T-helper 1 cell treated with Interleukin-12 subunit alpha and Interleukin-12 subunit beta and Interleukin-4 antibody, amounts not matched to agents 30 ng/mL and 1 ng/mL, for 36 hours (primary cell): ENCODE results near the gene ZBTB48. TPM values are rescaled to one million over a fixed set of nuclear protein-coding genes. Genes with fewer than 3 reads are reported as not detected.

ENCODE experiments used
- intact Hi-C: fragments of 100-400 bp; cut with micrococcal nuclease; formaldehyde crosslinking; loops from one replicate; pipeline ENCODE4 v1.15.1; 2024
- total RNA-seq: library from RNA; stranded (reverse); gene quantifications from 2 replicates; pipeline ENCODE4 v1.2.3, GENCODE V29; 2022

The ZBTB48 gene
- total RNA-seq, 1 donor from 2014 or later, result 43.3 TPM

DNA sequence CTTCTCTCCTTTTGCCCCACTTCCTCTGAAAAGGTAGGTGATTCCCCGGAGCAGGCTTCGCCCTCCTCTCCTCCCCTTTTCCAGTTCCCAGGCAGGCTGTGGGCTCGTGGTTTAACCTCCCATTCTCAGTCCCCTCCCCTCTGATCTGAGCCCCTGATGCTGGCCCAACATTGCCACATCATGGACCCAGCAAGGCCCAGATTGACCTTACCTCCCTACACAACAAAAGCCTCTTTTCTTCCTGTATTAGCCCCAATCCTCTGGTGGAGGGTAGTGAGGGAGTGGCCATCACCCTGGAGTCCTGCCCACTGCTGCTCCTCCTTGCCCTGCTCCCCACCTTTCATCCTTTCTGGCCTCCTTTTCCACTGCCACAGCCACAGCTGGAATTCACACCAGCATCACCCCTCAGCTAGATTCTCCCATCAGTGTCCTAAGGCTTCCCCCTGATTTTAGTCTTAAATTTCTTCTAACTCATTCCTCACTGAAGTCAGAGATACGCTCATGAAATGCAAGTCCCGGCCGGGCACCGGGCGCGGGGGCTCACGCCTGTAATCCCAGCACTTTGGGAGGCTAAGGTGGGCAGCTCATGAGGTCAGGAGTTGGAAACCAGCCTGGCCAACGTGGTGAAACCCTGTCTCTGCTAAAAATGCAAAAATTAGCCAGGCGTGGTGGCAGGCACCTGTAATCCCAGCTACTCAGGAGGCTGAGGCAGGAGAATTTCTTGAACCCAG is 7.0 kb upstream of the ZBTB48 start:
- intact Hi-C loops, result no loop called here

DNA sequence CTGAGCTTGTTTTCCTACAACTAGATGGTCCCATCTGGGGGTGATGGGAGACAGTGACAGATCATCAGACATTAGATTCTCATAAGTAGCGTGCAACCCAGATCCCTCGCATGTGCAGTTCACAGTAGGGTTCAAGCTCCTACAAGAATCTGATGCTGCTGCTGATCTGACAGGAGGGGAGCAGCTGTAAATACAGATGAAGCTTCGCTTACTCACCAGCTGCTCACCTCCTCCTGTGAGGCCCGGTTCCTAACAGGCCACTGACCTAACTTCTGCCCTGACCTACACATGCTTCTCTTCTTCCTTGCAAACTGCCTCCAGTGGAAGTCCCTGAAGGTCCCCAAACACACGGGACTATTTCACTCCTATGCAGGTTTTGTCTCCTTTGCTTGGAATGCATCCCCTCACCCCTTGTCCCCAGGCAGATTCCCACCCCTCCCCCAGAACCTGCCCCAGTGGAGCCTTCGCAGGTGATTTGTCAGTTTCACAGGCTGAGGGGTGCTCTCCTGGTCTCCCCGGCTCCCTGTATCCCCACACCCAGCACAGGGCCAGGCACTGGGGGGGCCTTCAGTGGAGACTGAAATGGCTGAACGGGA is 5.7 kb upstream of the ZBTB48 start:
- intact Hi-C loops, result no loop called here

DNA sequence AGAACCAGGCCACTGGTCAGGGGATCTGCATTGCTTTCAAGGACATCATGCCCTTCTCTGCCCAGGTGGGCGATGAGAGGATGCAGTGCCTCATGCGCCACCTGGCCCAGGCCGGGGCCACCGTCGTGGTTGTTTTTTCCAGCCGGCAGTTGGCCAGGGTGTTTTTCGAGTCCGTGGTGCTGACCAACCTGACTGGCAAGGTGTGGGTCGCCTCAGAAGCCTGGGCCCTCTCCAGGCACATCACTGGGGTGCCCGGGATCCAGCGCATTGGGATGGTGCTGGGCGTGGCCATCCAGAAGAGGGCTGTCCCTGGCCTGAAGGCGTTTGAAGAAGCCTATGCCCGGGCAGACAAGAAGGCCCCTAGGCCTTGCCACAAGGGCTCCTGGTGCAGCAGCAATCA is 5.0 kb upstream of the ZBTB48 start:
- intact Hi-C loops, result no loop called here

DNA sequence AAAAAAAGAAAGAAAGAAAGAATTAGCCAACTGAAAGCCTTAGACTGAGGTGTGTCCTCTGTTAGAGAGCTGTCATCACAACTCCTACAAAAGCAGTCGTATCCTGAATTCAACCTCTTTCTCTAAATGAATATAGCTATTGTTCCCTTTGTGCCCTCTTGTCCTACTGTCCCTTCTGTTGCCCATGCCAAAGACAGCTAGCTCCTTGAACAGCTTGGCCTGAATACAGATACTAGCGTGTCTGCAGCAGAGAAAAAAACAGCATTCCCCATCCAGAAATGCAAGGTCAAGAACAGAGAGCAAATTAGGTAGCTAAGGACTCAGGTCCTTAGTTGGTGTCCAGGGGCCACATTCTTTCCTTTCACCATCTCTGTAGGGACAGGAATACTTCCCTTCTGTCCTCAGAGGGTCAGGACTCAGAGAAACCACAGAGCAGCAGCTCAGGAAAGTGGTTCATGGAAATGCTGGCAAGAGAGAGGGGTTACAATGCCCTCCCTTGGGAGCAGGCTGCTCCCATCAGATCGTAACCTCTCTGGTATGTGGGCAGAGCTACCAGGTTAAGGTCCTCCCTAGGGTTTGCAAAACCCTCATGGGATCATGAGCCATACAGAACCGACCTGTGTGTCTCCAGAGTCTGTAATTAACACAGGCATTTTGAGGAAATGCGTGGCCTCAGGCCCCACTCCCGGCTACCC is 1.8 kb upstream of the ZBTB48 start:
- intact Hi-C loops, result no loop called here

DNA sequence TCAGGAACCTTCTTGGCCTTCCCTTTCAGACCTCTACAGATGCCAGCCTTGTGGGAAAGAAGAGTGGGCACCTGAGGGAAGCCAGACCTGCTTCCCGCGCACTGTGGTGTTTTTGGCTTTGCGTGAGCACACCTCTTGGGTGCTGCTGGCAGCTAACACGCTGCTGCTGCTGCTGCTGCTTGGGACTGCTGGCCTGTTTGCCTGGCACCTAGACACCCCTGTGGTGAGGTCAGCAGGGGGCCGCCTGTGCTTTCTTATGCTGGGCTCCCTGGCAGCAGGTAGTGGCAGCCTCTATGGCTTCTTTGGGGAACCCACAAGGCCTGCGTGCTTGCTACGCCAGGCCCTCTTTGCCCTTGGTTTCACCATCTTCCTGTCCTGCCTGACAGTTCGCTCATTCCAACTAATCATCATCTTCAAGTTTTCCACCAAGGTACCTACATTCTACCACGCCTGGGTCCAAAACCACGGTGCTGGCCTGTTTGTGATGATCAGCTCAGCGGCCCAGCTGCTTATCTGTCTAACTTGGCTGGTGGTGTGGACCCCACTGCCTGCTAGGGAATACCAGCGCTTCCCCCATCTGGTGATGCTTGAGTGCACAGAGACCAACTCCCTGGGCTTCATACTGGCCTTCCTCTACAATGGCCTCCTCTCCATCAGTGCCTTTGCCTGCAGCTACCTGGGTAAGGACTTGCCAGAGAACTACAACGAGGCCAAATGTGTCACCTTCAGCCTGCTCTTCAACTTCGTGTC is 995 bp upstream of the ZBTB48 start:
- intact Hi-C loops, result loop anchor here (1.0 kb wide), 5 partner anchors 23 to 207 kb away; partner anchors contain the start of genes CAMTA1, NOL9 and PHF13

DNA sequence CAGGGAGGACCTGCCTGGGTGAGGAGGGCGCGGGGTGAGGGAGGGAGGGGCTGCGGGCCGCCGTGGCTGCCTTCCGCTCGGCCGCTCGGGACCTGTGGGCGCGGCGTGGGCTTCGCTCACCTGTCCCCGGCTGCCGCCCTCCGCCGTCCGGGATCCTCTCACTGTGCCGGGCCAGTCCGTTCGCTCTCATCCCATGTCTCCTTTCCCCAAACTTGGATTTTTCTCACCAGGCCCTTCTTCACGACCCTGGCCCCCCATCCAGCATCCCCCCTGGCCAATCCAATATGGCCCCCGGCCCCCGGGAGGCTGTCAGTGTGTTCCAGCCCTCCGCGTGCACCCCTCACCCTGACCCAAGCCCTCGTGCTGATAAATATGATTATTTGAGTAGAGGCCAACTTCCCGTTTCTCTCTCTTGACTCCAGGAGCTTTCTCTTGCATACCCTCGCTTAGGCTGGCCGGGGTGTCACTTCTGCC is 362 bp downstream of the ZBTB48 start:
- intact Hi-C loops, result no loop called here

DNA sequence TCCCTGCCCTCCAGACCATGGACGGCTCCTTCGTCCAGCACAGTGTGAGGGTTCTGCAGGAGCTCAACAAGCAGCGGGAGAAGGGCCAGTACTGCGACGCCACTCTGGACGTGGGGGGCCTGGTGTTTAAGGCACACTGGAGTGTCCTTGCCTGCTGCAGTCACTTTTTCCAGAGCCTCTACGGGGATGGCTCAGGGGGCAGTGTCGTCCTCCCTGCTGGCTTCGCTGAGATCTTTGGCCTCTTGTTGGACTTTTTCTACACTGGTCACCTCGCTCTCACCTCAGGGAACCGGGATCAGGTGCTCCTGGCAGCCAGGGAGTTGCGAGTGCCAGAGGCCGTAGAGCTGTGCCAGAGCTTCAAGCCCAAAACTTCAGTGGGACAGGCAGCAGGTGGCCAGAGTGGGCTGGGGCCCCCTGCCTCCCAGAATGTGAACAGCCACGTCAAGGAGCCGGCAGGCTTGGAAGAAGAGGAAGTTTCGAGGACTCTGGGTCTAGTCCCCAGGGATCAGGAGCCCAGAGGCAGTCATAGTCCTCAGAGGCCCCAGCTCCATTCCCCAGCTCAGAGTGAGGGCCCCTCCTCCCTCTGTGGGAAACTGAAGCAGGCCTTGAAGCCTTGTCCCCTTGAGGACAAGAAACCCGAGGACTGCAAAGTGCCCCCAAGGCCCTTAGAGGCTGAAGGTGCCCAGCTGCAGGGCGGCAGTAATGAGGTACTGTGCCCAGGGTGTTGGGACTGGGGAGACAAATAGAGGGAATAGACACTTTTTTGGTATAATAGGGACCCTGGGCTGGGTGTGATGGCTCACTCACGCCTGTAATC is 1.0 kb downstream of the ZBTB48 start:
- intact Hi-C loops, result no loop called here

DNA sequence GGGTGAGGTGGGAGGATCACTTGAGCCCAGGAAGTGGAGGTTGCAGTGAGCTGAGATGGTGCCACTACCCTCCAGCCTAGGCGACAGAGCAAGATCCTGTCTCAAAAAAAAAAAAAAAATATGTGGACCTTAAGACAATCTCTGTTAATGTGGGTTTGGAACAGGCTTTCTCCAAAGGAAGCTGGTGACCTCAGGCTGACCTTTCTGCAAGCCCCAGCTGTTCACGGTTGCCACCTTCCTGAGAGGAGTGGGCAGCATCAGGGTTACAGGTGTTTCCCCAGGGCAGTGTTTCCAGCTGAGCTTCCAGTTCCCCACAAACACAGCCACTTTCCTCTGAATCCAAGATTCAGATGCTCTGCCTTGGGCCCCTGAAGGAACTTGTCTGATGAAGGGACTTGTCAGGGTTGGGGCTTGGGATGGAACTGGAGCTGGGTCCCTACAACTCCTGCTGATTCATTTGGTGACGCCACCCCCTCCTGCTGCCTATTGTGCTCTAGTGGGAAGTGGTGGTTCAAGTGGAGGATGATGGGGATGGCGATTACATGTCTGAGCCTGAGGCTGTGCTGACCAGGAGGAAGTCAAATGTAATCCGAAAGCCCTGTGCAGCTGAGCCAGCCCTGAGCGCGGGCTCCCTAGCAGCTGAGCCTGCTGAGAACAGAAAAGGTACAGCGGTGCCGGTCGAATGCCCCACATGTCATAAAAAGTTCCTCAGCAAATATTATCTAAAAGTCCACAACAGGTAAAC is 1.9 kb downstream of the ZBTB48 start:
- intact Hi-C loops, result no loop called here

GRCh38 chr1:6582370-6582769 is 2.6 kb downstream of the ZBTB48 start:
- intact Hi-C loops, result no loop called here

DNA sequence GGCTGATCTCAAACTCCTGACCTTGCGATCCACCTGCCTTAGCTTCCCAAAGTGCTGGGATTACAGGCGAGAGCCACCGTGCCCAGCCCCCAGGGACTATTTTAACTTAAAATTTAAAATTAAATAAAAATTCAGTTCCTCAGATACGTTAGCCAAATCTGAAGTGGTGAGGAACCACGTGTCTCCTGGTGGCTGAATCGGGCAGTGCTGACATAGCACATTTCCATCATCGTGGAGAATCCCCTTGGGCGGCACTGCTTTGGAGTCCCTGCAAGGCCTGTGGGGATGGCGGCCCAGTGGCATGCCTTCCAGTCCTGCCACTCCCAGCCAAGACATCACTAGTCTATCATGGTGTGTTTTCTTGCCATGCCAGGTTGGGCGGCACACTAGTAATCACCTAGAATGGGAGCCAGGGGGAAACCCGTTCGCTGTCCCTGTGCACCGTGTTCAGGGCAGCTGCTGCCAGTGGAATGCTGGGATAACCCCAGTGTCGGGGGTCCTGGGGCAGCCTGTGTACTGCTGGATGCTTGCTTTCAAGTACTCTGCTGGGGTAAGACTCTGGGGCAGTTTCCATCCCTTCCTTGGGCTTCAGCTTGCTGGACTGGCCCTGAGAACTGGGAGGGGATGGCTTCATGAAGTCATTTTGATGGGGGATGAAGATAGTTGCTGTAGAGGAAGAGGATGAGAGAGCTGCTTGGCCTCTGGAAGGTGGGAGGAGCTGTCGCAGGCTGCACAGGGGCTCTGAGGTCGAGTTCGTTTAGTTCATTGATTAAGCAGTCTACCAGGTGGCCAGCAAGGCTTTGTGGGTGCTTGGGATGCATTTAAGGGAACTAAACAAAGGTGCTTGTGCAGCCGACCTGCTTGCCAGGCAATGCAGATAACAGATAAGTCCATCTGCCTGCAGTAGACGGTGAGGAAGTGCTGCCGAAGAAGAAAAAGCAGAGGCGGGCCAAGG is 4.6 kb downstream of the ZBTB48 start:
- intact Hi-C loops, result no loop called here

DNA sequence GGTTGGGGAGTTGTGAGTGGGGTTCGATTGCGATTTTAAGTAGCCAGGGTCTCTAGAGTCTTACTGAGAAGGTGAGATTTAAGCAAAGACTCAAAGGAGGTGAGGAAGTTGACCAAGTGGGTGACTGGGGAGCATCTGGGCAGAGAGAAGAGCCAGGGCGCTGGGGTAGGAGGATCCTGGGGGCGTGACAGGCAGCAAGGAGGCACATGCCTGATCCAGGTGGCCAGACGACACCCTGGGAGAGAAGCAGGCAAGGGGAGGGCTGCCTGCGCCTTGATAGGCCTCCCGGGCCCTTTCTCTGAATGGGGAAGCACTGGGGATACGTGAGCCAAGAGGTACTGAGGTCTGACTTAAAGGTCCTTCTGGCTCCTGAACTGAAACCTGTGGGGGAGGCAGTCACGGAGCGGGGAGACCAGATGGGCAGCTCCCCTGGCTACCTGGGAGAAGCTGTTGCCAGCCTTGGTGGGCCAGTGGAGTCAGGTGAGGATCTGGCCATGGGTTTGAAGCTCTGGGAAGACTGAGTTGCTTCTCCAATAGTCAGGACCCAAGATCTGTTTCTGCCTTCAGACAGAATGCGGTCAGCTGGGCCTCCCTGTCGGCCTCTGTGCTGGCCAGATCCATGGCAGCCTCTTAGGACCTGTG is 5.4 kb downstream of the ZBTB48 start:
- intact Hi-C loops, result no loop called here

DNA sequence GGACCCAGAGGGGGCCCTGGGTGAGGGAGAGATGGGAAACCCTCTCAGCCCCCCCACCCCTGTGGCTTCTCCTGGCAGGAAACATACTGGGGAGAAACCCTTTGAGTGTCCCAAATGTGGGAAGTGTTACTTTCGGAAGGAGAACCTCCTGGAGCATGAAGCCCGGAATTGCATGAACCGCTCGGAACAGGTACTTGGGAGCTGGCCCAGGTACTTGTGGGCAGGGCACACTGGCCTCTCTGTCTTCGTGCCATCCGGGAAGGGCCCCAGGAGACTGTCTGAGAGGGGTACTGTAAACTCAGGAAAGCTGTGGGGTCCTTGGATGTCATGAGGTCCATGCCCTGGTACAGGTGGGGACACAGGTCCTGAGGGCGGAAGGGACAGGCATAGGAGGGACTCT is 6.0 kb downstream of the ZBTB48 start:
- intact Hi-C loops, result no loop called here

DNA sequence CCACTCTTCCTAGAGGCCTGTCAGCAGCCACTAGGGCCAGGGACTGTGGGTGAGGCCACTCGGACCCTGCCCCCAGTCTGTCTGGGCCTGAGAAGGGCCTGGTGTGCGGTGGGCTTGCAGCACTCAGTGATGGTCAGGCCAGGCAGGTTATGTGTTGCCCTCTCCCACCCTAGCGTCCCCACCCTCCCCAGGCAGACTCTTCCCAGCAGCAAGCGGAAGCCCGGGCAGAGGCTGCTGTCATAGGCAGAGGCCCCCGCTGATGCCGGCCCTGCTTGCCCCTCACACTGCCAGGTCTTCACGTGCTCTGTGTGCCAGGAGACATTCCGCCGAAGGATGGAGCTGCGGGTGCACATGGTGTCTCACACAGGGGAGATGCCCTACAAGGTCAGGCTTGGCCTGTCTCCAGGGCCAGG is 6.6 kb downstream of the ZBTB48 start:
- intact Hi-C loops, result no loop called here

DNA sequence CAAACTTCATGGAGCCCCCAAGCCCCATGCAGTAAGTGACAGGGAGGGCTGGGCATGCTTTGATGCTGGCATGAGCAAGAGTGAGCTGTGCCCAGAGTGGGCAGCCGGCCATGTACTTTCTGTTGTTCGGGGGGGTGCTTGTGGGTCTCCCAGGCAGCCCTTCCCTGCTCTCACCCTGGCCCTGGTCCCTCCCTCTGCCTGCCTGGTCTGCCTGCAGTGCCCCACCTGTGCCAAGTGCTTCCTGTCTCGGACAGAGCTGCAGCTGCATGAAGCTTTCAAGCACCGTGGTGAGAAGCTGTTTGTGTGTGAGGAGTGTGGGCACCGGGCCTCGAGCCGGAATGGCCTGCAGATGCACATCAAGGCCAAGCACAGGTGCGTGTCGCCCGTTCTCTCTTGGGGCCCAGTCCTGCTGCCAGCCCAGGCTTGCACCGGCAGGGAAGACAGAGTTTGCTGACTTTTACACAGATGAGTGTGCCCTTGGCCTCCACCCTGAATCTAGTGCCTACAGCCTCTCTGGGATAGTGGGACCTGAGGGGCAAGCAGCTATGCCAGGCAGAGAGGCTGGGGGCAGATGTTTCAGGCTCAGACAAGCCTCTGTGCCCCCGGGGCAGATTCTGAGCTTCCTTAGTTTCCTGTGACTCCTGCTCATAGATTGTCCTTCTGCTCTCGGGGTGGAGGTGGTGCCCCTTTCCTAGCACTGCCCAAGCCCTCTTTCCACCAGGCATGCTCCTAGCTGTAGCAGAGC is 7.6 kb downstream of the ZBTB48 start:
- intact Hi-C loops, result no loop called here

DNA sequence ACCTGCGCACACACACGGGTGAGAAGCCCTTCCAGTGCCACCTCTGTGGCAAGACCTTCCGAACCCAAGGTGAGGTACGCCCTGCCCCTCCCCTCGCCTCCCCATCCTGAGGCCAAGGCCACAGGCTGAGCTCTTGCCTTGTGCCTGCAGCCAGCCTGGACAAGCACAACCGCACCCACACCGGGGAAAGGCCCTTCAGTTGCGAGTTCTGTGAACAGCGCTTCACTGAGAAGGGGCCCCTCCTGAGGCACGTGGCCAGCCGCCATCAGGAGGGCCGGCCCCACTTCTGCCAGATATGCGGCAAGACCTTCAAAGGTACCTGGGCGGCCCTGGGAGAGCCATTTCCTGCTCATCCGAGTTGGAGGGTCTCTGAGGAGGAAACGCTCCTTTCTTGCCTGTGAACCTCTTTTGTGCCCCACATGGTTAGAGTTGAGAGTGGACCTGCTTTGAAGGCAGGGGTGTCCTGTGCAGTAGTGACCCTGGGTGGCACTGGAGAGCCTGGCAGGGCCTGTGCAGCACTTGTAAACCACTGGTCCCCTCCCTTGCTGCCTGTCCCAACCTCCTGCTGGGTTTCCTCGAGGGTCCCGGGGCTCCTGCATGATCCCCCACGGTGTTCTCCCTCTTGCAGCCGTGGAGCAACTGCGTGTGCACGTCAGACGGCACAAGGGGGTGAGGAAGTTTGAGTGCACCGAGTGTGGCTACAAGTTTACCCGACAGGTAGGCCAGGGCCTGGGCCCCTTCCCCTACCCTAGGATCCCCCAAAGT is 8.5 kb downstream of the ZBTB48 start:
- intact Hi-C loops, result no loop called here

- intact Hi-C loops, result no loop called here
These were observed 9.2 kb downstream of the ZBTB48 start for GRCh38 chr1:6588893-6589520.

- intact Hi-C loops, result no loop called here
These were observed 10.3 kb downstream of the ZBTB48 start for GRCh38 chr1:6590046-6590445.
